ENCODE measurements around the gene COL11A1.

The COL11A1 gene

DNA sequence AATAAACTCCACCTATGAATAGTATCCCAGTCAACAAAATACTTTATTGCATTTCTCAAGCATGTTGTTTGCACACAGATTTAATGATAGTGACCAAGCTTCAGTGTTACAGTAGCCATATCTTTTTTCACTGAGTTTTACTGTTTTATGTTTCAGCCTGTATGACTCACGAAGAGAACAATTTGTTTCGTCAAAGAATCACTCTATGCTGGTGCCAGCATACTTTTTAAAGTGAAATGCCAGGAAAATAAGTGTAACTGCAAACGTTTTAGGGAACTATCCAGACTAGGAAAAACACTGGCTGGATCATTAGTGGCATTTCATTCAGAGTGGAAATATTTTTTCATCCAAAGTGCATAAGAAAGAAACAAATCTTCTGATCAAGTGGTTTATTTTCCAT is 210.8 kb downstream of the COL11A1 start:
- no peak for DNase-seq

GRCh38 chr1:102896771-102897170 is 211.6 kb downstream of the COL11A1 start:
- no peak for DNase-seq

DNA sequence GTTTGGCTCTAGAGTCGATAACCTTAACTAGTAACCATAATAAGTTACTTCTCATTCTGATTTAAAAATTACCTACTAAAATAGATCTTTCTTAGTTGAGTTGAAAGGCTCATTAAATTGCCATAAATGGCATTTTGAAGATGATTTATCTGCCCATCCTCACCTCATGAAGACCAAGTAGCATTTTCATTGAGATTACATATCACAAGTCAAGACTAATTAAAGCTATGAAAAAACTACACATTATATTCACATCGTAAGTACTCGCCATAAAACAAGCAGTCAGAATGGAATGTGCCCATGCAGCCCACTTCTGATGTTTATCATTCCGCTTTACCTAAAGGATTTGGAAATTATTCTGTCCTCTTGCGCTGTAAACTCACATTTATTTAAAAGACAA is 212.0 kb downstream of the COL11A1 start:
- DNase-seq, result no peak

DNA sequence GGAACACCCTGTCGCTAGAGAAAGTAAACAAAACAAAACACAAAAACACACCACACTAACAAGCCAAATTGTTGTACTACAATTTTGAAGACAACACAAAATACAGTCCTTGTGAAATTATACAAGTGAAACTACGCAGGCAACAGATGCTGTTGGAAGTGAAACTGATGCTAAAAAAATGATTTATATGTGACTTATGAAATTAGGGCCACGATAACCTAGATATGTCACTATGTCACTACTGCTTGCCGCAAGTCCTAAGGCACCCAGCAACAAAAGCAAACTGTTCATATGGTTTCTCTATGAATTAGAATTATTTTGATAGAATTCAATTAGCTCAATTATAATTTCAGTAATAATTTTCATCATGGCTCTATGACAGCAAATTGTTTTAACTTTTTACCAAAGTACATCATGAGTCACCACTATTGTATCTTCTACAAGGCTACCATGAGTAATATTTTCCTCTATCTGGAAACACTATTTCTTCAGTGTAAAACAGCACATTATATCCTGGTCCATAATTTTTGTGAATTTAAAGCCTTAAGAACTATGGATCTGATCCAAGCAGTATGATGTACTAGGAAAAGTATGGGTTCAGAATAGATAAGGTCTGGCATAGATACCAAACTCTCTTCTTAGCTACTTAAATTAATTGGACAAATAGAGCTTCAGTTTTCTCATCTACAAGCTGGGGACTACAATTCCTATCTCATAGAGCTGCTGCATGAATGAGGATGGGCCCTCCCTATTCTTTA is 216.3 kb downstream of the COL11A1 start:
- no peak for DNase-seq

DNA sequence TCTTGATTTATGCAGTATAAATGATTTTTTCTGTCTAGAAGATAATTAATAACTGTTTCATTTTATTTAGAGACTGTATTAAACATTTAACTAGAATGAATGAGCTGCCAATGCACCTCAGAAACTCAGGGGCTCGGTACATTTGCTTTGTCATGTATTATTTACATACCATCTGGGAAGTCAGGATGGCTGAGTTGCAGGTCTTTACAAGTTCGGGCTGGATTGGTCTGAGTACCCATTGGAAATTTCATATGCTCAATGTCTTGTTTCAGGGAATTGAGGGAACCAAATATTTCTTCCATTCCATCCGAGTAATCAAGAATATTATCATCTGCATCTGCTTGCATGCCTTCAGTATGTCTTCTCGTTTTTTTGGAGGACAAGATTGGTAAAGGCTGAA is 221.7 kb downstream of the COL11A1 start:
- DNase-seq, result no peak

DNA sequence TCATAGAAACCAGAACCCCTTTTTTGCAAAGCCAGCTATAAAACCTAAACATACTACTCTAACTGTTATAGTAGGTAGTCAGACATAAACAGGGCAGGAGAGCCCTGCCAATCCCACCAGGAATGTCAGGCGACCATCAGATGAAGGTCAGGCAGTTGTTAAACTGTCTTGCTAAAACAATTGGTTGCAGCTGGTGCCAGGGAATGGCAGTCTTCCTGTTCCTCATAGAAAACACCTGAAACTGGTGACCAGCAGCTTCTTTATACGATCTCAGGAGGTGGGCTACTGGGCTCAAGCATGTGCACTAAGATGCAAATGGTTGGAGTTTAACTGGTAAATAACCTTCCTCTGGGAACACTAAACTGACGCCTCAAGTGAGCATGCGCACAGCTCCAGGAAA is 224.1 kb downstream of the COL11A1 start:
- no peak for DNase-seq

- DNase-seq, result no peak
Observed at GRCh38 chr1:102879439-102879993, 228.8 kb downstream of the COL11A1 start.

DNA sequence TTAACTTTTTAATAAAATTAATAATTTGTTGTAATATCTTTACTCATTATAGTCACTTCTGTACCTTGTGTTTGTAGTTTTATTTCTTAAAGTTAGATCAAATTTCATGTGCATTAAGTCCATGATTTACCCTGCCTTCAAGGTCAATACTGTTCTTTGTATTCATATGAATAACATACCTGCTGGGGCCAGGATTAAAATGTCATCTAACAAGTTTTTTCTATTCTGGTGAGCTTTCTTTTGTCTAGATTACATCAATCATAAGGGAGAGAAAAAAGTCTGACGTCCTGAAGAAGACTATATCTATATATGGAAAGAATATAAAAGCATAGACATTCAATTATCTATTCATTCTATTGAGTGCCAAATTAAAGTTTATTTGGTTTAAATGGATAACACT is 232.6 kb downstream of the COL11A1 start:
- no peak for DNase-seq

GRCh38 chr1:102872526-102872925 is 235.8 kb downstream of the COL11A1 start:
- DNase-seq, result no peak

- no peak for DNase-seq
Observed at GRCh38 chr1:102872097-102872496, 236.2 kb downstream of the COL11A1 start.

- DNase-seq, result no peak
Observed at GRCh38 chr1:102863704-102864103, 244.6 kb downstream of the COL11A1 start.

GRCh38 chr1:102861247-102861646 is 247.1 kb downstream of the COL11A1 start:
- no peak for DNase-seq

- DNase-seq, result no peak
Observed at GRCh38 chr1:102858695-102859094, 249.6 kb downstream of the COL11A1 start.

- no peak for DNase-seq
Observed at GRCh38 chr1:102857251-102857650, 251.1 kb downstream of the COL11A1 start.

DNA sequence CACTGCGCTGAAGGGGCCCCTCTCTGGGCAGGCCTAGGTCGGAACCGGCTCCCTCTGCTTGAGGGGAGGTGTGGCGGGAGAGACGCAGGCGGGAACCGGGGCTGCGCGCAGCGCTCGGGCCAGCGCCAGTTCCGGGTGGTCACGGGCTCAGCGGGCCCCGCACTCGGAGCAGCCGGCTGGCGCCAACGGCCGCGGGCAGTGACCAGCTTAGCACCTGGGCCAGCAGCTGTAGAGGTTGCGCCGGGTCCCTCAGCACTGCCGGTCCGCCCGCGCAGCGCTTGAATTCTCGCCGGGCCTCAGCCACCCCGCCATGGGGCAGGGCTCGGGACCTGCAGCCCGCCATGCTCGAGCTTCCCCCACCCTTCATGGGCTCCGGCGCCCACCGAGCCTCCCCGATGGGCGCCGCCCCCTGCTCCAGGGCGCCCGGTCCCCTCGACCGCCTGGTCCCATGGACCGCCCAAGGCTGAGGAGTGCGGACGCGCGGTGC is 254.6 kb downstream of the COL11A1 start:
- DNase-seq, result no peak

GRCh38 chr1:102853136-102853535 is 255.2 kb downstream of the COL11A1 start:
- DNase-seq, result no peak

GRCh38 chr1:102852613-102853012 is 255.7 kb downstream of the COL11A1 start:
- DNase-seq, result no peak

GRCh38 chr1:102851616-102852015 is 256.7 kb downstream of the COL11A1 start:
- no peak for DNase-seq

DNA sequence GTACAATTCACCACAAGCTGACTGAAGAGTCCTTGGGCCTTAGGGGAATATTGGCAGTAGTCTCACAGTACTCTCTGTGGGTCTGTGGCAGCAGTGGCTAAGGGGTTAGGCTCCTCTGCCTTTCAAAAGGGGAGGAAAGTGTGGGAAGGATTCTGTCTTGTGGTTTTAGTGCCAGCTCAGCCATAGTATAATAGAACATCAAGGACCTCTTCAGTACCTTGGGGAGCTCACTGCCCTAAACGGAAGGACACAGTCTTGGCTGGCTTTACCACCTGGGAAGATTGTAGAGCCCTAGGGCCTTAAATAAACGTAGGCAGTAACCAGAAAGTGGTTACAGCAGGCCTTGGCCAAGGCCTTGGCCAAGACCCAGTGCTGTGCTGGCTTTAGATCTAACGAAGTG is 265.7 kb downstream of the COL11A1 start:
- DNase-seq, result no peak

DNA sequence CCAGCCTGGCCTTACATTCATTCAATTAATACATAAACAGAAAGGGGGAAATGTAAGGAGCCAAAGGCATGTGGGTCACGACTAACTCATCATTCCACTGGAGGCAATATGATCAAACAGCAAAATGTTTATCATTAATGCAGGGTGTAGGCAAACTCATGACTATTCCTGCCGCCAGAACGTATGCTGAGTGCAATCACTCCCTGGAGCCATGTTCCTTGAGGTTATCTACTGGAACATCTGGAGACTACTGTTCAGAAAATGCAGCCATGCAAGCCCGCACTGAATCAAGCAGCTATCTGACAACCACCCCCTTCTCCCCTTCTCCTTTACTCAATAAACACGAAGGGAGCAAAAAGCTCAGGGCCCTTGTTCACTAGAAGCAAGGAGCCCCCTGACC is 267.6 kb downstream of the COL11A1 start:
- no peak for DNase-seq

DNA sequence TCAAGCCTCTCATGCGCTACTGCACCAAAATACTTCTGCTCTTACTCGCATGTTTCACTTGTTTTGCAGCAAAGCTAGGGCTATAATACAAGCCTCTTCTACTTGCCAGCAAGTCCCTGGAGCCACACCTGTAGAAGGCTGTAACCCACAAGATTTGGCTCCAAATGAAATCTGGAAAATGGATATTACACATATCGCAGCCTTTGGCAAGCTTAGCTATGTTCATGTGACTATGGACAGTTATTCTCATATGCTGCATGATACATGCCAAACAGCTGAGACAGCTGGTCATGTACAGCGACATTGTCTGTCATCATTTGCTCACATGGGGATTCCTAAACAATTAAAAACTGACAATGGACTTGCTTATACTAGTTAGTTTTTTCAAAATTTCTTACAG is 270.3 kb downstream of the COL11A1 start:
- no peak for DNase-seq

DNA sequence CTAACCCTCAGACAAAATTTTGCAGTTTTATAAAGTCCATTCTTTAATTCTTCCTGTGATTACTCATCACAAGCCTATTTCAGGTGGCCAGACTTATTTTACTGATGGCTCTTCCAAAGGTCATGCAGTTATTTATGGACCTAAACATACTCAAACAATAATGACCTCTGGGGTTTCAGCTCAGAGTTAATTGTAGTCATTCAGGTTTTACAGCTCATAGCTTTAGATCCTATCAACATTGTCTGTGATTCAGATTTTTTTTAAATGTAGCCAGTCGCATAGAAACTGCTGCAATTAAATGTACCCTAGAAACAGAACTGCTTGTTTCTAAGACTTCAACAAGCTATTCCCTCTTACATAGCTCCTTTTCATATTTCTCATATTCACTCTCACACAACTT is 270.8 kb downstream of the COL11A1 start:
- no peak for DNase-seq

DNA sequence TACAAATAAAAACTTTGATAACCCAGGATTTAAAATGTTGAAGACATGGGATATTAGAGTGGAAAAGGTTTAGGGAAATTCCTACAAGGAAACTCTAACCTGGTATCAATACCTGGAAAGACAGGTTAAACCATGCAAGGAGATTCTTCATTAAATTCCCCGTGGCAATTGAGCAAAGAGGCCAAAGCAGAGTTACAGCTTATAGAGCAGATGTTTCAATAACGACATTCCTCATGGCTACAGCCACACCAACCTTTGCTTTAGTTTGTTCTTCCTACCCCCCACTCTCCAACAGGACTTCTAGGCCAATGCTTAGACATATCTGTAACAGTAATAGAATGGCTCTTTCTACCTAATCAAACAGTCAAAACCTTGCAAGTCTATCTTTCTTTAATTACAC is 271.3 kb downstream of the COL11A1 start:
- no peak for DNase-seq

DNA sequence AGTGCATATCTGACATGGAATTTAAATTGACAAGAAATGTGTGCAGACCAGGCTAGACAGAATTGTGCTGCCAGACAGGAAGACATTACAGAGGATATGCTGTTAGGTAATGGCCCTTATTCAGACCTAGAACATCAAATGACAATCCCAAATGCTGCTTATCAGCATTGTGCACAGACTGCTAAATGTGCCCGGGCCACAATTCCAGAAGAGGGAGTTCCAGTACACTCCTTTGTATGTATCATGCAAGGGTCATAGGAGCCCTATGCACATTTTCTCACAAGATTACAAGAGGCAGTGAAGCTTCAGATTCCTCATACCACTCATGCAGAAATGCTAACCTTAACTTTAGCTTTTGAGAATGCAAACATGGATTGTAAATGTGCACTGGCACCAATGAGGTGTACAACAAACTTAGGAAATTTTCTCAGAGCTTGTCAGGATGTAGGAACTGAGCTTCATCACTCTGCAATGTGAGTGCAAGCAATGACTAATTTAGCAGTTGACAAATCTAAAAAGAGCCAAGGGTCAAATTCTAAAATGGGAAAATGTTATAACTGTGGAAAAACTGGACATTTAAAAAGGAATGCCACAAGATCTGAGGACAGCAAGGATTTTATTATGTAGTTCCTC is 273.5 kb downstream of the COL11A1 start:
- DNase-seq, result no peak

All from activated naive CD4-positive, alpha-beta T cell (primary cell).